Hematopoietic multipotent progenitor cell treated with erythropoietin and hydrocortisone succinate and interleukin-3 and kit ligand, for 8 days (in vitro differentiated cells): ENCODE measurements around the gene KMT5C.
A peak's percentile ranks its signal among the peaks of the same experiment; 100 is the strongest.

Experiments used
- DNase-seq: peaks from one replicate; pipeline ENCODE4 v3.0.0-alpha.2; 2015

Gene KMT5C

GRCh38 chr19:55389386-55390317 is 50.0 kb downstream of the KMT5C start:
- no peak for DNase-seq

- peak; percentile 25 for DNase-seq
Measured at GRCh38 chr19:55390461-55390880, 50.8 kb downstream of the KMT5C start.

DNA sequence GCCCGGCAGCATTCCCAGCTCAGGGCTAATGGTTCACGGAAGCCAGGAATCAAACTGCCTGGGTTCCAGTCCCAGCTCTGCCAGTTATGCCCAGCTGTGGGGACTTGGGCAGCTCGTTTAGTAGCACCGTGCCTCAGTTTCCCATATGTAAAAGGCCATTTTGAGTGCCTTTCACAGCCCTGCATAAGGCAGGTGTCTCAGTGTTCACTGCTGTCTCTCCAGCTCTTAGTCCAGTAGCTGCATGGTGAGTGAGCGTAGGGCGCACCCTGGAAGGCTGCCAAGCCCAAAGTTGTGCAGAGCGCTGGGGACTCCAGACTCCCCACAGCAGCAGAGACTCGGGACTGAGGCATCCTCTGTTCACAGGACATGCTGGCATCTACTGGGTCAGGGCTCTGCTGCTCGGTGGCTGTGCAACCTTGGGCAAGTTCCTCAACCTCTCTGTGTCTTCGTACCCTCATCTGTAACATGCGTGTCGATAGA is 51.6 kb downstream of the KMT5C start:
- DNase-seq: peak; percentile 59

DNA sequence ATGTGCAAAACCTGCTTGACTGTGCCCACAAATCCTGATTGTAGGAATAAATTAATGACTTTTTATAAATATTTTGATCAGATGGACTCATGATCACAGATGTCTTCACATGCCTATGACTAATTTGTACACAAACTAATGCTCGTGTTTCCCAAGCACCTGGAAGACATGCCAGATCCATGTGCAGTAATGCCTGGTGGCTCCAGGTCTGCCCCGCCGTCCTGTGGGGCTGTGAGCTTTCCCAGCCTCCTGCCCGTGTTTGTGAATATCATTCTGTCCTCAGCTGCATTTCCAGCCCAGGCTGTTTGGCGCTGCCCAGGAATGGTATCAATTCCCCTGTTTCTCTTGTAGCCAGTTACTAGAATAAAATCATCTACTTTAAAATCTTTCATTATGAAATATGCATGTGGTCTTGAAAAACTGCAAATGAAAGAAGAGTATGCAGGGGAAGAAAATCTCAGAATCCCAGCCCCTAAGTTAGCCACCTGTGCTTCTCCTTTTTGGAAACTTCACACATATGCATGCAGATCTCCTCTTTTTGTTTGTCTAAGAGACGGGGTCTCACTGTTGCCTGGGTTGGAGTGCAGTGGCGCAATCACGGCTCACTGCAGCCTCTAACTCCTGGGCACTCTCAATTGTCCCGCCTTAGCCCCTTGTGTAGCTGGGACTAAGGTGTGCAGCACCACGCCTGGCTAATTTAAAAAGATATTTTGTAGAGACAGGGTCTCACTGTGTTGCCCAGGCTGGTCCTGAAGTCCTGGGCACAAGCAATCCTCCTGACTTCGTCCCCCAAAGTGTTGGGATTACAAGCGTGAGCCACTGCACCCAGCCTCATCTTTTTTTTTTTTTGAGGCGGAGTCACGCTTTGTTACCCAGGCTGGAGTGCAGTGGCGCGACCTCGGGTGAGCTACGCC is 52.3 kb downstream of the KMT5C start:
- DNase-seq: no peak

- DNase-seq: no peak
Measured at GRCh38 chr19:55392820-55393761, 53.4 kb downstream of the KMT5C start.
